Measurements from ENCODE around the gene FOXR1.
"Not testable (repeated sequence)": the region's sequence is repeated elsewhere in the genome, so short reads cannot be mapped to it uniquely, and the experiment has no call there.

FOXR1 gene

GRCh38 chr11:118991486-118992038, 20.0 kb downstream of the FOXR1 start:
- DNase-seq (ENCODE audit: low read depth in 1 of 2, low spot score in 1 of 2): not testable (repeated sequence)

DNA sequence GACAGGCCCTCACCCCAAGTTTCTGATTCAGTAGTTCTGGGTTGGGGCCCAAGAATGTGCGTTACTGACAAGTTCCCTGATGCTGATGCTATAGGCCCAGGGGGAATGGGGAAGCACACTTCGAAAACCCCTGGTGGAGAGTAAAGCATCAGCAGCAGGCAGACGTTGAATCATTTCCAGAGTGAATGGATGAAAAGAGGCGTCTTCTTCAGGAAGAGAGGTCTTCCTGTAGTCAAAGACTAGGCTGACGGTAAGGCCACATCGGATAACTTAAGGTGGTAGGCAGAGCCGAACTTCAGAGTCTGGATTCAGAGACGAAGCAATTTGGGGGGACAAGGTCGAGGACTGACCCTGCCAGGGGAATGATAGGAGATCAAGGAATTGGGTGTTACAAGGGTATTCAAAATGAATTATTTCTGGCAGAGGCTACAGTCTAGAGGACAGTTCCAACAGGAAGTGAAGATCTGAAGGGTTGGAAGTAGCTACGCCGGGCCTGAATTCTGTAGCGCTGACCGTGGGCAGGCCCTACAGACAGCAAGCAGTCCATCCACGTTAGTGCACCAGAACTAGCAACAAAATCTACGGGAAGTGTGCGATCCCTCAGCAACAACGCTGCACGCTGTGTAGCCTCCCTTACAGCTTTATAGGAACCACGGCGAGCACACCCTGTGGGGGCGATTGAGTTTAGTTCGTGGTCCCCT, 25.5 kb downstream of the FOXR1 start:
- DNase-seq (ENCODE audit: low read depth in 1 of 2, low spot score in 1 of 2): peak in 1 of 2 donors; percentile 19

GRCh38 chr11:118997627-118998387, 26.2 kb downstream of the FOXR1 start, which contains the start of gene CENATAC:
TSS of gene CENATAC (plus strand) at chr11:118998138. CDS start at chr11:118998198, 60 bp downstream.
- peak; percentile 92 to 95 for DNase-seq (ENCODE audit: low read depth in 1 of 2, low spot score in 1 of 2)

DNA sequence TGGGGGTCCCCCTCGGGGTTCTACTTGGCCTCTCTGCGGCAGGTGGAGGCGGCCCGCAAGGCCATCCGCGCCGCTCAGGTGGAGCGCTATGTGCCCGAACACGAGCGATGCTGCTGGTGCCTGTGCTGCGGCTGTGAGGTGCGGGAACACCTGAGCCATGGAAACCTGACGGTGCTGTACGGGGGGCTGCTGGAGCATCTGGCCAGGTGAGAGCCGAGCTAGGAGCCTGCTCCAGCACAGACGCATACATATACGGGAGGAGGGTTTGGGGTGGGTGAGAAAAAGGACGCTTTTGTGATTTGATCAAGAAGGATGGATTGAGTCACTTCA, 26.8 kb downstream of the FOXR1 start:
- no peak for DNase-seq (ENCODE audit: low read depth in 1 of 2, low spot score in 1 of 2)

- no peak for DNase-seq (ENCODE audit: low read depth in 1 of 2, low spot score in 1 of 2)
Observed at GRCh38 chr11:118998822-118999221, 27.3 kb downstream of the FOXR1 start.

DNA sequence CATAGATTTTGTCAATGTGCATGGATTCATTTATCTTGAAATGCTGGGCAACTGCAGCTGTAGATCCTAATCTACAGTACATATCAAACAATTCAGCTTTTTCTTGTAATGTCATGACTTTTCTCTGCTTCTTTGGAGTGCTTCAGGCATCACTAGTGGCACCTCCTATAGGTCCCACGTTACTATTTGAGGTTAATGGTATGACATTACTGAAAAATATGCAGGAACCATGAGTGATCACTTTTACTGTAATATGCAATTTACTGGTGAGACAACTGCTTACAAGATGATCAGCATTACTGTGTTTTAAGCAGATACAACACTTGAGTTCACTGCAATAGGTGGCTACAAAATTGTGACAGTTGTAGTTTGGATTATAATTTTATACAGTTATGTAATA, 29.3 kb downstream of the FOXR1 start:
- DNase-seq (ENCODE audit: low read depth in 1 of 2, low spot score in 1 of 2): no peak

DNA sequence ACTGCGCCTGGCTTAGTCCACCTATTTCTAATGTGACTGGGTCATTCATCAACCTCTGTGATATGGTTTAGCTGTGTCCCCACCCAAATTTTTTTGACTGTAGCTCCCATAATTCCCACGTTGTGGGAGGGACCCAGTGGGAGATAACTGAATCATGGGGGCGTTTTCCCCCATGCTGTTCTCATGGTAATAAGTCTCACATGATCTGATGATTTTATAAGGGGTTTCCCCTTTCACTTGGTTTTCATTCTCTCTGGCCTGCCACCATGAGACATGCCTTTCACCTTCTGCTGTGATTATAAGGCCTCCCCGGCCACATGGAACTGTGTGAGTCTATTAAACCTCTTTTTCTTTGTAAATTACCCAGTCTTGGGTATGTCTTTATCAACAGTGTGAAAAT, 35.1 kb downstream of the FOXR1 start:
- no peak for DNase-seq (ENCODE audit: low read depth in 1 of 2, low spot score in 1 of 2)

DNA sequence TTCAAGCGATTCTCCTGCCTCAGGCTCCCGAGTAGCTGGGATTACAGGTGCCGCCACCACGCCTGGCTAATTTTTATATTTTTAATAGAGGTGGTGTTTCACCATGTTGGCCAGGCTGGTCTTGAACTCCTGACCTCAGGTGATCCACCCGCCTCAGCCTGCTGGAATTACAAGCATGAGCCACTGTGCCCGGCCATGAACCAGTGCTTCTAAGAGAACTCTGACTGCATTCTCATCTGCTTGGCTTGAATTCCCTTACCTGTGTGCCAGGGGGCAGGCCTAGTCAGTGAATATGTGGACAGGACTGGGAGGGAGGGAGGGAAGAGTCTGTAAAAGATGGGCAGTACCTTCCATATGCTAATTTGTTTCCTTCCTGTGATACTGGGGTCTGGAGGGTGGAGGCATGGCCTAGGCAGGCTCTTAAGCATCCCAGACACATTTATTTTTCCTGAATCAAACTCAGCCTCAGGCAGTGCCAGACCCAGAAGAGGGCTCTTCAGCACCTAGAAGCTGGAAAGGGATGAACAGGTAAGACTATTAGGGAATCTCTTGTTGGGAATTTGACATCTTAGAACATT, 40.0 kb downstream of the FOXR1 start:
- DNase-seq (ENCODE audit: low read depth in 1 of 2, low spot score in 1 of 2): no peak

GRCh38 chr11:119012629-119013170, 41.1 kb downstream of the FOXR1 start:
- DNase-seq (ENCODE audit: low read depth in 1 of 2, low spot score in 1 of 2): no peak

DNA sequence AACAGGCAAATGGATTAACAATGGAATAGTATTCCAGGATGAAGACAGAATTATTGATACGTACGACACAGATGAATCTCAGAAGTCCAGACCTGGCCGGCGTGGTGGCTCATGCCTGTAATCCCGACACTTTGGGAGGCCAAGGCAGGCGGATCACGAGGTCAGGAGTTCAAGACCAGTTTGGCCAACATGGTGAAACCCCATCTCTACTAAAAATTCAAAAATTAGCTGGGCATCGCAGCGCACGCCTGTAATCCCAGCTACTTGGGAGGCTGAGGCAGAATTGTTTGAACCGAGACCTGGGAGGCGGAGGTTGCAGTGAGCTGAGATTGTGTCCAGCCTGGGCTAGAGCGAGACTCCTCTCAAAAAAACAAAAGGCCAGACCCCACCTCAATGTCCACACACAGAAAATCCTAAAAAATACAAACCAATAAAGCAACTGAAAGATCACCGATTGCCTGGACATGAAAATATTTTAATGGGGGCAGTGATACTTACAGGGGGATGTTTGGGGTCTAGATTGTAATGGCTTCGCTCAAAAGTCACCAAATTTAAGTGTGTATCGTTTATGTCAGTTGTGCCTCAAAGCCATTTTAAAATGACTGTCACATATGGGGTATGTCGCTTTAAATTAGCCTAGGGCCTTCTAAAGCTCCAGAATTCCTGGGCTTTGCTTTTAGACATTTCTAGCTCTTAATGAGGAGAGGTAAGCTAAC, 42.8 kb downstream of the FOXR1 start:
- DNase-seq (ENCODE audit: low read depth in 1 of 2, low spot score in 1 of 2): no peak

DNA sequence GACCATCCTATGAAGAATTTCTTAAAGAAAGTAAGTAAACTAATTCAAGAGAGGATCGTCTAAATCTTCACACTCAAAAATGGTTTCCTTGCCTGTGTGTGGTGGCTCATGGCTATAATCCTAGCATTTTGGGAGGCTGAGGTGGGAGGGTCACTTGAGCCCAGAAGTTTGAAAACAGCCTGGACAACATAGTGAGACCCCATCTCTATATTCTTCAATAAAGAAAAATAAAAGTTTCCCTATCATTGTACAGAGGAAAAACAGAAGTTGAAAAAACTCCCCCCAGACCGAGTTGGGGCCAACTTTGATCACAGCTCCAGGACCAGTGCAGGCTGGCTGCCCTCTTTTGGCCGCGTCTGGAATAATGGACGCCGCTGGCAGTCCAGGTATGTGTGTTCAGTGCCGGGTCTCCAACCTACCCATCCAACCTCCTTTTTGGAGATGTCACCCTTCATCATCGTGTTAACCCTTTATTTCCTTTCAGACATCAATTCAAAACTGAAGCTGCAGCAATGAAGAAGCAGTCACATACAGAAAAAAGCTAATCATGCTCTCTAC, 43.6 kb downstream of the FOXR1 start:
- no peak for DNase-seq (ENCODE audit: low read depth in 1 of 2, low spot score in 1 of 2)

DNA sequence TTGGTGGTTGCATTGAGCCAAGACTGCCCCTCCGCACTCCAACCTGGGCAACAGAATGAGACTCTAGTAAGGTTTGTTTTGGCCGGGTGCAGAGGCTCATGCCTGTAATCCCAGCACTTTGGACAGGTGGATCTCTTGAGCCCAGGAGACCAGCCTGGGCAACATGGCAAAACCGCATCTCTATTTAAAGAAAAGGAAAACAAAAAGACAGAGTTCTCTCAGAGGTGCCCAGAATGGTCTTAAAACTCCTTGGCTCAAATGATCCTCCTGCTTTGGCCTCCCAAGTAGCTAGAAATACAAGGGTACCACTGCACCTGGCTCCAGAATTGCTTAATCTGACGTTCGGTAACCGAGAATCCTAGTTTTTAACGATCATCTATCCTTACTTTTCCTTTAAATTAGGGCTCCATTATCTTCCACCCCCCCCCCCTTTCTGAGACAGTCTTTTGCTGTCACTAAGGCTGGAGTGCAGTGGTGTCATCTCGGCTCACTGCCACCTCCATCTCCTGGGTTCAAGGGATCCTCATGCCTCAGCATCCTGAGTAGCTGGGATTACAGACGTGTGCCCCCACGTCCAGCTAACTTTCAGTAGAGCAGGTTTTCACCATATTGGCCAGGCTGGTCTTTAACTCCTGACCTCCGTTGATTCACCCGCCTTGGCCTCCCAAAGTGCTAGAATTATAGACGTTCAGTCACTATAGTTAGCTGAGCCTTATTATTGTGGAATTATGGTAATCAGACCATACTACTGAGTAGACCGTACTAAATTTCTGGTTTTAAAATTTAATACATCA, 44.9 kb downstream of the FOXR1 start:
- no peak for DNase-seq (ENCODE audit: low read depth in 1 of 2, low spot score in 1 of 2)

GRCh38 chr11:119017377-119017776, 45.8 kb downstream of the FOXR1 start:
- DNase-seq (ENCODE audit: low read depth in 1 of 2, low spot score in 1 of 2): not testable (repeated sequence)

GRCh38 chr11:119018074-119018938, 46.7 kb downstream of the FOXR1 start, which contains the start of the genes RPS25 and TRAPPC4:
TSS of gene RPS25 (minus strand) at chr11:119018343. CDS start at chr11:119018284, 59 bp downstream.
TSS of gene TRAPPC4 (plus strand) at chr11:119018766. CDS start at chr11:119018796, 30 bp downstream.
- DNase-seq (ENCODE audit: low read depth in 1 of 2, low spot score in 1 of 2): peak; percentile 90 to 91

DNA sequence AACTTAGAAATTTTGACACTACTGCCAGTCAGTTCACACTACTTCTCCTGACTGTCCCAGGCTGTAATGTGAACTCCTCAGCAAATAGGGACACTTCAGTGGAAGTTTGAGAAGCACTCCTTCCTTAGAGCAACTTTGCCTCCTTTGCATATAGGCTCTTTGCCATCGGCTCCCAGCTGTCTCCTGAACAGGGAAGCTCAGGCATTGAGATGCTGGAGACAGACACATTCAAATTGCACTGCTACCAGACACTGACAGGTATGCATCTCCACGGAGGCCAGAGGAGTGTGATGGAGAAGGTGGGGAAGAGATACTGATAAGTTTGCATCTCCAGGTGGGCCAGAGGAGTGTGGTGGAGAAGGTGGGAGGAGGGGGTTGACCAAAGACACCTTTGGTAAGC, 48.4 kb downstream of the FOXR1 start:
- no peak for DNase-seq (ENCODE audit: low read depth in 1 of 2, low spot score in 1 of 2)

DNA sequence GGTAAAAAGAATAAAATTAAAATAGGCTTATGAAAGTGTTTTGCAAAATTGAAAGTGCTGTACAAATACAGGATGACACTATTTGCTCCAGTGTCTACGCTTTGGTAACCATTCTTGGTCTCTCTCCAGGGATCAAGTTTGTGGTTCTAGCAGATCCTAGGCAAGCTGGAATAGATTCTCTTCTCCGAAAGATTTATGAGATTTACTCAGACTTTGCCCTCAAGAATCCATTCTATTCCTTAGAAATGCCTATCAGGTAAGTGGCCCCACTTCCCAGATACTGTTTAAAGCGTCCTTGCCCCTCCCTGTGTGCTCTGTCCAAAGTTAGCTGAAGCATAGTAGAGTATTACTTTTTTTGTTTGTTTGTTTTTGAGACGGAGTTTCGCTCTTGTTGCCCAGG, 50.1 kb downstream of the FOXR1 start:
- DNase-seq (ENCODE audit: low read depth in 1 of 2, low spot score in 1 of 2): no peak

GRCh38 chr11:119023741-119024140, 52.2 kb downstream of the FOXR1 start:
- DNase-seq (ENCODE audit: low read depth in 1 of 2, low spot score in 1 of 2): no peak

GRCh38 chr11:119024430-119025098, 53.0 kb downstream of the FOXR1 start:
- DNase-seq (ENCODE audit: low read depth in 1 of 2, low spot score in 1 of 2): no peak

Measured in activated T-helper 1 cell treated with anti-CD3 and anti-CD28 coated beads, Interleukin-2, amount 50 U/mL, for 16 hours (primary cell).